Endothelial cell of umbilical vein (primary cell): ENCODE data around the gene PLEKHG2. TPM values are rescaled to one million over a fixed set of nuclear protein-coding genes. Genes with fewer than 3 reads are reported as not detected.
A peak's percentile ranks its signal among the peaks of the same experiment; 100 is the strongest.

ENCODE experiments used
- BruUV-seq: library from RNA; stranded (reverse); fragments of 400-500 nt; replicated peaks from 2 replicates; lab custom pipeline; 2021; lab: Mats Ljungman, UMichigan
- CTCF ChIA-PET: fragments of 300-600, 350-600 bp; sonication (Branson Sonifier 250); formaldehyde crosslinking; loops from one replicate; lab custom pipeline; 2021; ENCODE audit warnings: antibody characterized with exemption, inconsistent platforms; lab: Charles Lee
- POLR2A ChIA-PET: fragments of 300-600, 350-600 bp; sonication (Branson Sonifier 250); formaldehyde crosslinking; loops from one replicate; lab custom pipeline; 2021; ENCODE audit warnings: antibody characterized with exemption, inconsistent platforms; lab: Charles Lee
- DNase-seq: peaks from one replicate; pipeline ENCODE4 v3.0.0-alpha.2; 2011; ENCODE audit warnings: low read depth, low spot score
- FAIRE-seq: peaks from 2 replicates; lab custom pipeline; 2011; peaks lifted over from hg19 to GRCh38; lab: Jason Lieb, UNC
- H2AFZ ChIP-seq: 2 replicates; pipeline ENCODE4 v1.6.0; 2012; ENCODE audit warnings: low read depth, low read length, control low read depth, inconsistent platforms
- H3K27ac ChIP-seq: 2 replicates; pipeline ENCODE4 v1.5.1; 2011; ENCODE audit warnings: low read depth, mild to moderate bottlenecking, control low read depth, low read length, moderate library complexity; ENCODE audit not compliant: insufficient read depth
- H3K27me3 ChIP-seq, 2 experiments: 2 replicates each; pipeline versions ENCODE4 v1.6.0 to v1.6.1; 2011; ENCODE audit warnings: low read length in 2 of 2, mixed read lengths in 1 of 2; ENCODE audit not compliant: control insufficient read depth in 2 of 2, insufficient read depth in 2 of 2
- H3K36me3 ChIP-seq, 2 experiments: 2 replicates in 1 of 2; 3 replicates in 1 of 2; pipeline ENCODE4 v1.5.1; 2011; ENCODE audit warnings: low read length in 2 of 2, mild to moderate bottlenecking in 1 of 2, moderate library complexity in 1 of 2; ENCODE audit not compliant: control insufficient read depth in 2 of 2, insufficient read depth in 2 of 2; ENCODE audit errors: extremely low read depth in 1 of 2
- H3K4me1 ChIP-seq: 3 replicates; pipeline ENCODE4 v1.5.1; 2011; ENCODE audit warnings: mild to moderate bottlenecking, low read length; ENCODE audit not compliant: control insufficient read depth, insufficient read depth; ENCODE audit errors: extremely low read depth
- H3K4me2 ChIP-seq: 2 replicates; pipeline ENCODE4 v1.6.1; 2011; ENCODE audit warnings: low read length, control low read depth, mixed read lengths; ENCODE audit not compliant: insufficient read depth
- H3K4me3 ChIP-seq, 3 experiments: fragments of 200-600 bp in 1 of 3; sonication (generic), shearing (Covaris generic) in 1 of 3; replicated peaks in 1 of 3; 2 replicates each; pipeline ENCODE4 v1.5.1; 2011 to 2016; ENCODE audit warnings: control low read depth in 3 of 3, low read length in 3 of 3, mild to moderate bottlenecking in 2 of 3, inconsistent platforms in 1 of 3, low read depth in 1 of 3, moderate library complexity in 1 of 3; ENCODE audit not compliant: insufficient read depth in 1 of 3
- H3K79me2 ChIP-seq: 2 replicates; pipeline ENCODE4 v1.6.0; 2012; ENCODE audit warnings: low read length, inconsistent platforms; ENCODE audit not compliant: control insufficient read depth, insufficient read depth
- H3K9ac ChIP-seq: replicated peaks from 2 replicates; pipeline ENCODE3; 2011; ENCODE audit warnings: low read length, control low read depth; ENCODE audit not compliant: insufficient read depth; ENCODE audit errors: extremely low read depth
- H3K9me1 ChIP-seq: replicated peaks from 3 replicates; pipeline ENCODE4 v1.6.0; 2011; ENCODE audit warnings: mild to moderate bottlenecking, low read length; ENCODE audit not compliant: control insufficient read depth, insufficient read depth; ENCODE audit errors: extremely low read depth
- H3K9me3 ChIP-seq: replicated peaks from 2 replicates; pipeline ENCODE4 v1.5.1; 2012; ENCODE audit warnings: low read length, inconsistent platforms; ENCODE audit not compliant: control insufficient read depth, insufficient read depth
- H4K20me1 ChIP-seq: replicated peaks from 2 replicates; pipeline ENCODE3; 2011; ENCODE audit warnings: mild to moderate bottlenecking, low read length; ENCODE audit not compliant: control insufficient read depth, insufficient read depth; ENCODE audit errors: extremely low read depth
- CTCF ChIP-seq, 2 donors: IDR thresholded peaks; 1 replicate in 1 of 2; 2 replicates in 1 of 2; pipeline ENCODE4 v1.5.1; 2011; ENCODE audit warnings: low read length in 2 of 2, mild to moderate bottlenecking in 2 of 2, moderate library complexity in 2 of 2, control low read depth in 1 of 2, inconsistent platforms in 1 of 2, low read depth in 1 of 2; ENCODE audit not compliant: insufficient read depth in 1 of 2; ENCODE audit errors: extremely low read depth in 1 of 2
- FOS ChIP-seq: IDR thresholded peaks from 2 replicates; pipeline ENCODE4 v1.6.1; 2011; ENCODE audit warnings: mild to moderate bottlenecking, low read length, moderate library complexity, borderline replicate concordance; ENCODE audit not compliant: insufficient read depth
- GATA2 ChIP-seq: IDR thresholded peaks from 2 replicates; pipeline ENCODE4 v1.7.0; 2011; ENCODE audit warnings: low read depth, mild to moderate bottlenecking, moderate library complexity, mixed read lengths, low read length; ENCODE audit not compliant: insufficient read length, insufficient read depth
- JUN ChIP-seq: IDR thresholded peaks from 2 replicates; pipeline ENCODE4 v1.6.1; 2011; ENCODE audit warnings: borderline replicate concordance, low read depth; ENCODE audit not compliant: insufficient read length, insufficient read depth
- POLR2A ChIP-seq: IDR thresholded peaks from 2 replicates; pipeline ENCODE4 v1.6.1; 2012; ENCODE audit warnings: low read depth, mild to moderate bottlenecking, control low read depth, low read length
- dilution Hi-C: fragments of 300-500 bp; cut with MboI; formaldehyde crosslinking; loops from one replicate; pipeline ENCODE4 v1.15.0; 2019; ENCODE audit warnings: low sequenced_read_pairs; ENCODE audit not compliant: extremely low pct_ligation_motif_present
- intact Hi-C: fragments of 100-400 bp; cut with micrococcal nuclease; formaldehyde crosslinking; loops from one replicate; pipeline ENCODE4 v1.10.0; 2022
- polyA plus RNA-seq, 4 experiments: library from polyadenylated mRNA; depleted of rRNA in 3 of 4; stranded (reverse) in 3 of 4; unstranded in 1 of 4; fragments of >200 nt; gene quantifications; 2 replicates each; pipeline versions ENCODE4 v1.2.1 to v1.2.3, GENCODE V29; 2011 to 2012; ENCODE audit warnings: missing spikeins in 1 of 4
- total RNA-seq: library from RNA; stranded (reverse); gene quantifications from 2 replicates; pipeline ENCODE4 v1.2.3, GENCODE V29; 2021

Gene PLEKHG2
- total and polyA plus RNA-seq, 2 donors (not counting 3 experiments of a cell fraction or from before 2014, with no cell fraction given) = 44.7 to 74.1 TPM

- TSS peak; percentile 44 for BruUV-seq
- H3K79me2 ChIP-seq = peaks cover 28% of the 10 kb centered on the region
- ChIA-PET POLR2A (interaction anchor here (1.0 kb wide), 1 partner anchor 26 kb away, joined by 3 read pairs; the partner anchor contains the start of gene RPS16), CTCF (interaction anchor here (2.3 to 5.0 kb wide), 2 partner anchors 12 to 18 kb away, joined by 6 to 42 read pairs; partner anchors contain the start of genes MED29 and PAF1)
- H3K4me1 ChIP-seq = peaks cover 41% of the 10 kb centered on the region
- H3K27ac ChIP-seq = peak overlapping the region; percentile 83
- H3K36me3 ChIP-seq = no peaks in the 10 kb centered on the region
- dilution Hi-C loops = no loop called here
- H3K9me1 ChIP-seq = no peaks in the 10 kb centered on the region
- H2AFZ ChIP-seq = peak overlapping the region; percentile 29
- peak; percentile 47 for FAIRE-seq
- TF ChIP-seq FOS (peak; percentile 18), GATA2 (no peak), CTCF (IDR thresholded peaks at IDR 0.05; ENCODE audit: extremely low read depth in 1 of 2, insufficient read depth in 1 of 2, low read depth in 1 of 2, low read length in 2 of 2) (peak in 1 of 2 donors; percentile 11), JUN (peak; percentile 29), POLR2A (peak; percentile 66)
- H3K9ac ChIP-seq = peak overlapping the region; percentile 80
- H3K27me3 ChIP-seq = no peaks in the 10 kb centered on the region
- DNase-seq = peak; percentile 55
- intact Hi-C loops = no loop called here
- H3K4me2 ChIP-seq = peak overlapping the region; percentile 82
- no peaks in the 10 kb centered on the region for H4K20me1 ChIP-seq
- H3K4me3 ChIP-seq = peak overlapping the region; percentile 34 to 52 (median 38)
- no peaks in the 10 kb centered on the region for H3K9me3 ChIP-seq
These were observed 3.1 kb upstream of the PLEKHG2 start for GRCh38 chr19:39409208-39410016.
